ENCODE results near the gene C1orf232. TPM values are rescaled to one million over a fixed set of nuclear protein-coding genes. Genes with fewer than 3 reads are reported as not detected.

Gene C1orf232
- total and polyA plus RNA-seq, 2 of the 13 experiments (the other 11 are each of a cell fraction or from before 2014, with no cell fraction given): not detected

- TF ChIP-seq POLR2G (IDR thresholded peaks at IDR 0.05; ENCODE audit: low read depth, low read length): peak; percentile 75
- TF ChIP-seq, protein P1, sequence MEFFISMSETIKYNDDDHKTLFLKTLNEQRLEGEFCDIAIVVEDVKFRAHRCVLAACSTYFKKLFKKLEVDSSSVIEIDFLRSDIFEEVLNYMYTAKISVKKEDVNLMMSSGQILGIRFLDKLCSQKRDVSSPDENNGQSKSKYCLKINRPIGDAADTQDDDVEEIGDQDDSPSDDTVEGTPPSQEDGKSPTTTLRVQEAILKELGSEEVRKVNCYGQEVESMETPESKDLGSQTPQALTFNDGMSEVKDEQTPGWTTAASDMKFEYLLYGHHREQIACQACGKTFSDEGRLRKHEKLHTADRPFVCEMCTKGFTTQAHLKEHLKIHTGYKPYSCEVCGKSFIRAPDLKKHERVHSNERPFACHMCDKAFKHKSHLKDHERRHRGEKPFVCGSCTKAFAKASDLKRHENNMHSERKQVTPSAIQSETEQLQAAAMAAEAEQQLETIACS (CRISPR knock-in tag; IDR thresholded peaks at IDR 0.05): no peak
- TF ChIP-seq ASH2L (IDR thresholded peaks at IDR 0.05; ENCODE audit: insufficient read length, low read depth, low read length): no peak
- TF ChIP-seq PHF8 (CRISPR knock-in tag; IDR thresholded peaks at IDR 0.05): peak; percentile 57
- TF ChIP-seq THAP9 (CRISPR knock-in tag; IDR thresholded peaks at IDR 0.05; ENCODE audit: borderline replicate concordance): no peak
- TF ChIP-seq AHDC1 (CRISPR knock-in tag; IDR thresholded peaks at IDR 0.05; ENCODE audit: borderline replicate concordance): no peak
- TF ChIP-seq ZNF414 (CRISPR knock-in tag; IDR thresholded peaks at IDR 0.05): 0 out of 2 replicates have a peak, but pooled peaks have one; percentile 45
- TF ChIP-seq CBFB (CRISPR knock-in tag; IDR thresholded peaks at IDR 0.05): no peak
- no peak for TF ChIP-seq RCOR2 (CRISPR knock-in tag; IDR thresholded peaks at IDR 0.05)
- no peak for TF ChIP-seq FLYWCH1 (CRISPR knock-in tag; IDR thresholded peaks at IDR 0.05)
- TF ChIP-seq DBP (CRISPR knock-in tag; IDR thresholded peaks at IDR 0.05; ENCODE audit: not compliant biosample characterization): no peak
- peak; percentile 16; the same call in 1 of the 2 replicates for TF ChIP-seq PHF21A (CRISPR knock-in tag; IDR thresholded peaks at IDR 0.05)
- no peak for TF ChIP-seq SMARCC2 (IDR thresholded peaks at IDR 0.05)
- TF ChIP-seq, protein P2, sequence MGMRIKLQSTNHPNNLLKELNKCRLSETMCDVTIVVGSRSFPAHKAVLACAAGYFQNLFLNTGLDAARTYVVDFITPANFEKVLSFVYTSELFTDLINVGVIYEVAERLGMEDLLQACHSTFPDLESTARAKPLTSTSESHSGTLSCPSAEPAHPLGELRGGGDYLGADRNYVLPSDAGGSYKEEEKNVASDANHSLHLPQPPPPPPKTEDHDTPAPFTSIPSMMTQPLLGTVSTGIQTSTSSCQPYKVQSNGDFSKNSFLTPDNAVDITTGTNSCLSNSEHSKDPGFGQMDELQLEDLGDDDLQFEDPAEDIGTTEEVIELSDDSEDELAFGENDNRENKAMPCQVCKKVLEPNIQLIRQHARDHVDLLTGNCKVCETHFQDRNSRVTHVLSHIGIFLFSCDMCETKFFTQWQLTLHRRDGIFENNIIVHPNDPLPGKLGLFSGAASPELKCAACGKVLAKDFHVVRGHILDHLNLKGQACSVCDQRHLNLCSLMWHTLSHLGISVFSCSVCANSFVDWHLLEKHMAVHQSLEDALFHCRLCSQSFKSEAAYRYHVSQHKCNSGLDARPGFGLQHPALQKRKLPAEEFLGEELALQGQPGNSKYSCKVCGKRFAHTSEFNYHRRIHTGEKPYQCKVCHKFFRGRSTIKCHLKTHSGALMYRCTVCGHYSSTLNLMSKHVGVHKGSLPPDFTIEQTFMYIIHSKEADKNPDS (CRISPR knock-in tag; IDR thresholded peaks at IDR 0.05): no peak
Measured at GRCh38 chr1:26177182-26177684, 8.5 kb upstream of the C1orf232 start, which contains the start of gene CNKSR1 (continued).

Measured in HepG2 (cell line).